GM19324 (cell line): ENCODE data around the gene MED14.
"Not testable (repeated sequence)": the region's sequence is repeated elsewhere in the genome, so short reads cannot be mapped to it uniquely, and the experiment has no call there.

Experiments
- ATAC-seq: cut with Tn5 transposase; IDR thresholded peaks from one replicate; pipeline ENCODE4 v1.9.1; 2021; ENCODE audit warnings: mild to moderate bottlenecking, moderate library complexity; ENCODE audit not compliant: unreplicated experiment, low FRiP score

The MED14 gene

DNA sequence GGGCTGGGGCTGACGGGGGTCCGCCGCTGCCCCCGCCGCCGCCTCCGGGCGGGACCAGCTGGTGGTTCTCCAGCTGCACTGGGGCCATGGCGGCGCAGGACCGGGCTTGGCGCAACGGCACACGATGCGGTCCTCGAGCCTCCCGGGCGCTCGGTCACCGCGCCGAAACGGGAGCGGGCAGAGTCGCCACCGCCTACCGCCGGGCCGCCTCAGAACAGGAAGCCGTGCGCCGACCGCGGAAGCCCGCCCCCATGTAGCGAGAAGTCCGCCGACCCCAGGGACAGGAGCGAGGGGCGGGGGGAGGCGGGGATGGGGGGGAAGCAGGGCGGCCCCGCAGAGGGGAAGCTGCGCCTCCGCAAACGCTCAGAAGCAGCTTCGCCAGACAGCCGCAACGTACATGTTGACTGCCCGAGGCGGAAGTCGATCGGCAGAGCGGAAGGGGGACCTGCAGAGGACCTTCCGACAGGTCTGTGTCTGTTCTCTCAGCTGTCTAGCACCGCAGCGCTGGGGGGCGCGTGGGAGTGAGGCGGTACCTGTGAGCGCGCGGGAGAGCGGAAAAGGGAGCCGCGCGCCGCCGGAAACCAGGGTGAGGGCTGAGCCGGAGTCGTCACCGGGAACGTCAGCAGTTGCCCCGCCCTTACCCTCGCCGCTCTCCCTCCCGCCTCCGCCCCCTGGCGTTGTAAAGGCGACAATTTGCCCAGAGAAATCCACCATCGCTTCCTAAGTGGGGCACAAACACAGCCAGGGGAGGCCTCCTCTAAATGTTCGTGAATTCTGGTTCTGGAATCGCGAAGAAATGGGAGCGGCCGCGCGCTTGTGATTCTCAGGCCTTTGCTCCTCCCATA is at the start of gene MED14:
Gene MED14, minus strand, starts transcription at position 218 of the 845 bp plus-strand sequence. Its CDS starts 130 bp downstream, at position 88.
- peak; percentile 93 for ATAC-seq

DNA sequence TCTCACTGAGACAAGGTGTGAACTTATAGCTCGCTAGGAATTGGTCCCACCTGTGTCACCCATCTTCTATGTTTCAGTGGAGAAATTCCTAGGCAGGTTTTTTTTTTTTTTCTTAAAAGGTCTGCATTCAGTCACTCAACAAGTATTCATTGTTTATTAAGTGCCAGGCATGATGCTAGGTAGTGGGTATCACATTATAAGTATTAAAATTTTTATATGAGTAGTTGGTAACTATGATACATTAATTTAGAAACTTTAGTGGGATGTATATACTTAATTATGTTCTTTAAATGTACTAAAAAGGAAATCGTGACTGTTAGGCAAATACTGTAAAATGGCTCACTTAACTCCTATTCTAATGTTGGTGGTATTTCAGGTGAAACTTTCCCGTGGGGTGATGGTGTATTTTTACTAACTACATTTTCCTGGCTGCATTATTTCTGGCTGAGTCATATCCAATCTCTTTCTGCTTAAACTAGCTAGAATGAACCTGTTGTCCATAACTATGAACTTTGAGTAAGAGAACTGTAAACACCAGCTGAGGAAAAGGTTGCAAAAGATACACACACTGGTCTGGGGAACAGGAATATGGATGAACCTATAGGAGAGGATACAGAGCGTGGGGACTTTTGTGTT is 49.3 kb upstream of the MED14 start:
- ATAC-seq: no peak

GRCh38 chrX:40782644-40783259 is 47.4 kb upstream of the MED14 start:
- not testable (repeated sequence) for ATAC-seq

DNA sequence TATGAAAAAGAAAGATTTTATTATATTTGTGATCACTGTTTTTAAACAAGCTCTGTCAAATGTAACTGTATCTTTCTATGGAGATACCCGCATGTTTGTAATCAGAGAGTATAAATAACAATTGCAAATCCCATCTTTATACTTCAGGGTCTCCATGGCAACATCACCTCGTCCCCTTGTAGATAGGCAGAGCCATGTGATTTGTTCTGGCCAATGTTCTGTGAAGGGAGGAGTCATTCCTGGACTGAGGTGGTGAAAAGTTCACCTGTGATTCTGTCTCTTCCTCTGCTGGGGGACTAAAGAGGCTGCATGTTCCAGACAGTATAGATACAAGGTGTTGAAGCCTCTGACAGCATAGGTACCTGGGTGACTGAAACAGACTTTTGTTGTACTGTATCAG is 45.6 kb upstream of the MED14 start:
- ATAC-seq: no peak

GRCh38 chrX:40780082-40780481 is 44.7 kb upstream of the MED14 start:
- ATAC-seq: no peak

DNA sequence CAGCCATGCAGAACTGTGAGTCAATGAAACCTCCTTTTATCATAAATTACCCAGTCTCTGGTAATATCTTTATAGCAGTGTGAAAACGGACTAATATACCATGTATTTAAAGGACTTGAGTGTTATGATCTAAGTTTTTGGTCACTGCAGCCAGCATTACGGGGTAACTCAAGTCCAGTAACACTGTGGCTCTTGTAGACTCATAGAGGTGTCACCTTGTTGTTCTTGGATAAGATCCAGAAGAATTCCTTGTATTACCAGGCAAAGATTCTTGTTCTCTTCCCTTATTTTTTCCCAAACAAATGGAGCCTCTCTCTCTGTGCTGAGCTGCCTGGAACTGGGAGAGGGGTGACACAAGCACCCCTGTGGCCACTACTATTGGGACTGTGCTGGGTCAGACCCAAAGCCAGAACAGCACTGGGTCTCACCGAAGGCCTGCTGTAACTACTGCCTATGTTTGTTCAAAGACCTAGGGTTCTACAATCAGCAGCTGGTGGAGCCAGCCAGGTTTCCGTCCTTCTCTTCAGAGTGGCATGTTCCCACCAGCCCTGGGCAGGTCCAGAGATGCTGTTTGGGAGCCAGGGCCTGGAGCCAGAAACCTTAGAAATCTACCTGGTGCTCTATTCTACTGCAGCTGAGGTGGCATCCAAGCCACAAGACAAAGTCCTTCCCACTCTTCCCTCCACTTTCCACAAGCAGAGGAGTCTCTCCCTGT is 43.7 kb upstream of the MED14 start:
- no peak for ATAC-seq

- no peak for ATAC-seq
Observed at GRCh38 chrX:40773809-40774208, 38.5 kb upstream of the MED14 start.

- no peak for ATAC-seq
Observed at GRCh38 chrX:40773188-40773587, 37.8 kb upstream of the MED14 start.

DNA sequence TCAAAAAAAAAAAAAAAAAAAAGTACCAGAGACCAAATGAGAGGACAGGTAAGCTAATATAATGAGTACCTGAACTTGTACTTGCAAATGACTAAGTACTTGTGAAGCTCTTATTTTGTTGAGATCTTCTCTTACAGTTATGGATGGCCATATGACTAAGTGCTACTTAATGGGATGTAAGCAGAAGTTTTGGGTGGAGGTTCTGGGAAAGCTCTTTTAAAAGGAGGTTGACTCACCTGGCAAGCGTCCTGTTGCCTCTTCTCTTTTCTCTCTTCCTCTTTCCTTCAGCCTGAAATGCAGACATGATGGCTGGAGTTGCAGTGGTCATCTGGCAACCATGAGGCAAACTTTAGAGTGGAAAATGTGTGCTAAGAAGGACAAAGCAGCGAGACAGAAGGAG is 36.9 kb upstream of the MED14 start:
- ATAC-seq: no peak

GRCh38 chrX:40761762-40762161 is 26.4 kb upstream of the MED14 start:
- no peak for ATAC-seq

- no peak for ATAC-seq
Observed at GRCh38 chrX:40759374-40759773, 24.0 kb upstream of the MED14 start.

DNA sequence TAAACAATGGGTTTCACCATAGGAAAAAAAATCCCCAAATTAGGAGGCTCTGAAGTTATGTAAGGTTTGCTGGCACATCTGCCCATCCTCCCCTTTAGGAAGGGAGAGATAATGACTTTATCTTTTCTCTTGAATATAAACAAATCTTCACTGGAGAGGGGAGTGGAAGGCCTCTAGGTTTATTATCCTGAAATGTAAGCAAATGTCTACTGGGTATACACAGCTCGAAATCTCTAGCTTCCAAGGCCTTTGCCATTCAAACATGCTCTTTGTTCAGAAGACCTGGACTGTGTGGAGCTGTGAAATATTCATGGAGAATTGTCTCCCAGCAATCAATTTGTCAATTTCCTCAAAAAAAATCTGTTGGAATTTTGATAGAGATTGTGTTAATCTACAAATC is 21.7 kb upstream of the MED14 start:
- ATAC-seq: no peak

DNA sequence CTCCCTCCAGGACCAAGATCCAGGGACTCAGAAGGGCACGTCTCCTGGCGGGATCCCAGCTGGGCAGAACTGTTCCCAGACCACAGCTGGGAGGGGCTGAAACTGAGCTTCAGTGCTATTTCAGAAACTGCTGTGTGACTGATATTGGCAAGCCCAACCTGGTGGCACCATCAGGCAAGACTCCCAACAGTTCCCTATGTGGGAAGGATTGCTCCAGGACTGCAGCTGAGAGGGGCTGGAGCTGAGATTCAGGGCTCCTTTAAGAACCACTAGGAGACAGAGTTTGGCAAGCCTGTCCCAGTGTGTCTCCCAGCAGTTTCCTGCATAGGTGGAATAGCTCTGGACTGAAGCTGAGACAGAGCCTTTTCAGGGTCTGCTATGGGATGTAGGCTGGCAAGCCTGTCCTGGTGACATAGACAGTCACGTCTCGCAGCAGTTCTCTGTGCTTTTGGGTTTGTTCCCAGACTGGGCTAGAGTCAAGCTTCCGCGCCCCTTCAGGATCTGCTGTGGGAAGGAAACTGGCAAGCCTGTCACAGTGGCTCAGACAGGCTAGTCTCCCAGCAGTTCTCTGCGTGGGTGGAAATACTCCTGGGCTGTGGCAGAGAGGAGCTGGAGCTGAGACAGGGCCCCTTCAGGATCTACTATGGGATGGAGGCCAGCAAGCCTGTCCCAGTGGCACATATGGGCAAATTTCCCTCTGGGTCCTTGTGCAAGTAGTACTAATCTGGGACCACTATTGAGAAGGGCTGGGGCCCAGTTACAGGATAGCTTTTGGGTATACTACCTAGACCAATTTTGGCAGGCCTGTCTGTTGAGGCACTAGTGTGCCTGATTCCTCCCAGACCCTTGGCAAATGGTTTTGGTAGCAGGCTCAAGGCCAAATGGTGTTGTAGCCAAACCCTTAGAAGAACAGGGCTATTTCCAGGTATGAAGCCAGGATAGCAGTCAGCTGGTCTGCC is 20.2 kb upstream of the MED14 start:
- ATAC-seq: no peak

DNA sequence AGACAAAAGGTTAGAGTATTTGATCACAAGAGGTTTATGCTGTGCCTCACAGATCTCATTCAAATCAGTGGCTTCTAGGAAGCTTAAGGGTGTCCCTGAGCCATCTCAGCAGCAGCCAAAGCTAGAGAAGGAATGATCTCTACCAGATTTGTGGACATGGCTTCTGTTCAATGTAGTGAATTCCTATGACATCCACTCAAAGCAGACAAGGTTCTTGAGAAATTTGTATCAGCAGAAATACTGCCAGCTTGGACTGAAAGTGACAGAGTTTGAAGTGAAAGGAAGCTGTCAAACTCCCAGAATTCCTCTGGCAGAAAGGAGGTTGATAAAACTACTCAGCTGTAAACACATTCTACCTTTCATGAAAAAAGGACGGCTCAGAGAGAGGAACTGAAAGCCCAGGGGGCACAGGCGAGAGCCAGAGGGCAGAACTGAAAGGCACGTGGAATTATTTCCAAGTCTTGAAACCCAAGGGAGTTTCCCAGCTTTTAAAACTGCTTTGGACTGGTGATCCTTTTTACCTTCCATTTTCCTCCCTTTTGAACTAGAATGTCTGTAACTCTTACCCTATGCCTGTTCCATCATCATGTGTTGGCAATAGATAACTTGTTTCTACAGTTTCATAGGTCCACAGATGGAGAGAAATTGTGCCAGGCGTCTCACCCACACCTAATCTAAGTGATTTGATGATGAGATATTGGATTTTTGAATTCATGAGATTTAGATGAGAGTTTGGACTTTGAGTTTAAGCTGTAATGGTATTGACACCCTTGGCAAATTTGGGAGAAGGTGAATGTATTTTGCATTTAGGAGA is 14.5 kb upstream of the MED14 start:
- no peak for ATAC-seq

DNA sequence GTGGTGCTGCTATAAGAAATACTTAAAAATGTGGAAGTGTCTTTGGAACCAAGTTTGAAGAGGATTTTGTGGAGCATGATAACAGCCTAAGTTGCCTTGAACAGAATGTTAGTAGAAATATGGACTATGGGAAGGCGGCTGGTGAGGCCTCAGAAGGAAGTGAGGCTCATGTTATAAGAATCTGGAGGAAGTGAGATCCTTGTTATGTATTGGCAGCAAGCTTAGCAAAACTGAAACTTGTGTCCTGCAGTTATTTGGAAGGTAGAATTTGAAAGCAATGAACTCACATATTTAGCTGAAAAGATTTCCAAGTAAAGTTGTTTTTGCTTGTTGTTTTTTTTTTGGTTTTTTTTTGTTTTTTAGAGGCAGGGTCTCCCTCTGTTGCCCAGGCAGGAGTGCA is 13.6 kb upstream of the MED14 start:
- no peak for ATAC-seq

DNA sequence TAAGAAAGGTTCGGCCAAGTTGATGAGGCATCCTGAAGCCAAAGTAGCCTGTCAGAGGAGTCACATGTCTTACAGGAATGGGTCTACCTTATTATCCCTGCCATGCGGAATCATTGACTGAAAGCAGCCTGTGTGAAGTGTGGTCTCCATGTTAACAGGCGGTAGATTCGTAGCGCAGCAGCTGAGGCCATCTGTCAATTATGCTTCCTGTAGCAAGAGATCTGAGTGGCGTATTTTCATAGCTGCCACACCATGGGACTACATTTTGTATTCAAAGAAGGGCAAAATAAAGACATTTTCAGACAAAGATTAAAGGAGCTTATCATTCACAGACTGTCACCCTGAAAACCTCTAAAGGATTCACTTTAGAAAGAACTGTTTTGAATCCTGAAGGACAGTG is 11.2 kb upstream of the MED14 start:
- ATAC-seq: no peak

DNA sequence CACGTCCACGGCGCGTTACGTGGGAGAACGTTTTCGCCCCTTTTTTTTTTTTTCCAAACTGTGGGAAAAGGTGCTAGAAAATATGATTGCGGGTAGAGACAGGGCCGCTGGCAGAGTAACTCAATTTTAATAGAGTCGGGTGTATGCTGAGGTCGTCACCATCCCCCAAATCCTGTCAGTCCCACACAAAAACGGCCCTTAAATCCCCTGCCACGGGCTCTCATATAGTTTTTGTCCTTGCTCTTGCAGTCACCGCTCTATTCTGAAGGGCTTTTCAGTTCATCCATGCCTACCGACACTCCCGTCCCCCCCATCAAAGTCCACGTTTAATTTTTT is 796 bp upstream of the MED14 start:
- ATAC-seq: no peak

- no peak for ATAC-seq
Observed at GRCh38 chrX:40734971-40735324, 394 bp downstream of the MED14 start.

GRCh38 chrX:40733706-40734105 is 1.6 kb downstream of the MED14 start:
- ATAC-seq: no peak
